ENCODE results near the gene SYS1. TPM values are rescaled to one million over a fixed set of nuclear protein-coding genes. Genes with fewer than 3 reads are reported as not detected.

Gene SYS1
- total RNA-seq, 1 experiment from 2014 or later = 20.5 TPM

- DNase-seq (ENCODE audit: low read depth, low spot score) (no peak), ATAC-seq (no peak)
- ChIA-PET RAD21 (ENCODE audit: low non-redundant PET in 1 of 2, low total read pairs in 2 of 2, uncharacterized antibody in 2 of 2, unreplicated experiment in 2 of 2) (no interaction called here), CTCF (no interaction called here), POLR2A (no interaction called here)
- H3K79me2 ChIP-seq (ENCODE audit: insufficient read depth, low read length) = peaks cover 25% of the 10 kb centered on the region
- H3K36me3 ChIP-seq (ENCODE audit: control insufficient read depth in 1 of 2, insufficient read depth in 2 of 2, low read length in 2 of 2) = peaks cover 8 to 17% of the 10 kb centered on the region in 2 experiments; a peak in 3 of 4 replicates
- no peak overlapping the region for H3K9ac ChIP-seq (ENCODE audit: low read length)
- intact Hi-C loops (cut with micrococcal nuclease) = no loop called here
- no peak for TF ChIP-seq RAD21 (IDR thresholded peaks at IDR 0.05; ENCODE audit: low read depth)
- TF ChIP-seq ZFX (IDR thresholded peaks at IDR 0.05) = no peak
- TF ChIP-seq SP1 (IDR thresholded peaks at IDR 0.05; ENCODE audit: low read depth) = no peak
- no peak for TF ChIP-seq EZH2phosphoT487 (IDR thresholded peaks at IDR 0.05; ENCODE audit: borderline replicate concordance)
- no peak for TF ChIP-seq JUND (IDR thresholded peaks at IDR 0.05)
- TF ChIP-seq ZBTB33 (IDR thresholded peaks at IDR 0.05; ENCODE audit: extremely low read depth, insufficient replicate concordance, low read length) = no peak
- TF ChIP-seq CBX3 (IDR thresholded peaks at IDR 0.05; ENCODE audit: low read depth) = no peak
- TF ChIP-seq REST (IDR thresholded peaks at IDR 0.05; ENCODE audit: low read depth) = no peak
- TF ChIP-seq SRF (IDR thresholded peaks at IDR 0.05; ENCODE audit: low read depth) = no peak
- no peak for TF ChIP-seq MAX (IDR thresholded peaks at IDR 0.05)
- no peak for TF ChIP-seq ZNF274 (IDR thresholded peaks at IDR 0.05; ENCODE audit: low read depth, low read length)
- TF ChIP-seq POLR2AphosphoS5 (IDR thresholded peaks at IDR 0.05; ENCODE audit: low read depth, low read length) = no peak
- TF ChIP-seq YY1 (IDR thresholded peaks at IDR 0.05; ENCODE audit: extremely low read depth, insufficient replicate concordance, low read depth, low read length) = no peak
- no peak for TF ChIP-seq POLR2A (IDR thresholded peaks at IDR 0.05; ENCODE audit: borderline replicate concordance, extremely low read depth, insufficient read depth, insufficient read length)
- peaks cover 4 to 14% of the 10 kb centered on the region in 2 experiments; a peak in 3 of 4 replicates for H3K4me1 ChIP-seq (ENCODE audit: control insufficient read depth in 1 of 2, insufficient read depth in 2 of 2, low read length in 2 of 2)
- H4K20me1 ChIP-seq (ENCODE audit: insufficient read depth) = no peaks in the 10 kb centered on the region
- no peak overlapping the region for H3K4me3 ChIP-seq (replicated peaks in 1 of 2; ENCODE audit: low read depth in 1 of 2, low read length in 2 of 2)
- BruUV-seq (replicated peaks) = no TSS peak
- no peaks in the 10 kb centered on the region for H3K27me3 ChIP-seq (ENCODE audit: insufficient read depth, low read length)
- no peaks in the 10 kb centered on the region for H3K9me3 ChIP-seq (ENCODE audit: control insufficient read depth in 1 of 2, insufficient read depth in 1 of 2, low read depth in 1 of 2, low read length in 2 of 2)
- no peak overlapping the region for H3K4me2 ChIP-seq (ENCODE audit: low read length)
- no peak overlapping the region for H2AFZ ChIP-seq (ENCODE audit: low read depth, low read length, poor library complexity, severe bottlenecking)
- no peak overlapping the region for H3K27ac ChIP-seq (ENCODE audit: low read depth, low read length)
- H3K9me2 ChIP-seq (ENCODE audit: insufficient read depth) = no peaks in the 10 kb centered on the region
Measured at GRCh38 chr20:45413479-45413878, 50.5 kb downstream of the SYS1 start.
